NAMALWA (cell line): ENCODE measurements around the gene ITLN1.
"Not testable (repeated sequence)": the region's sequence is repeated elsewhere in the genome, so short reads cannot be mapped to it uniquely, and the experiment has no call there.

Source experiments
- DNase-seq: peaks from one replicate; pipeline ENCODE4 v3.0.0-alpha.2; 2015; ENCODE audit warnings: low spot score

Gene ITLN1

GRCh38 chr1:160883581-160884513, 1.1 kb downstream of the ITLN1 start:
- DNase-seq = no peak

GRCh38 chr1:160882582-160882981, 2.4 kb downstream of the ITLN1 start:
- DNase-seq = no peak

- not testable (repeated sequence) for DNase-seq
Measured at GRCh38 chr1:160881264-160881663, 3.7 kb downstream of the ITLN1 start.

- no peak for DNase-seq
Measured at GRCh38 chr1:160880216-160880615, 4.8 kb downstream of the ITLN1 start.

GRCh38 chr1:160879056-160879455, 5.9 kb downstream of the ITLN1 start:
- no peak for DNase-seq

- DNase-seq = peak; percentile 60
Measured at GRCh38 chr1:160877221-160877620, 7.8 kb downstream of the ITLN1 start.

- DNase-seq = no peak
Measured at GRCh38 chr1:160876311-160876710, 8.7 kb downstream of the ITLN1 start.

GRCh38 chr1:160875591-160875990, 9.4 kb downstream of the ITLN1 start:
- not testable (repeated sequence) for DNase-seq

- DNase-seq = no peak
Measured at GRCh38 chr1:160874935-160875334, 10.0 kb downstream of the ITLN1 start.

GRCh38 chr1:160868141-160868540, 16.8 kb downstream of the ITLN1 start:
- DNase-seq = no peak

- not testable (repeated sequence) for DNase-seq
Measured at GRCh38 chr1:160867651-160868050, 17.3 kb downstream of the ITLN1 start.

GRCh38 chr1:160866695-160867260, 18.2 kb downstream of the ITLN1 start:
- no peak for DNase-seq

GRCh38 chr1:160866001-160866694, 18.8 kb downstream of the ITLN1 start:
- DNase-seq = no peak

- no peak for DNase-seq
Measured at GRCh38 chr1:160865337-160865736, 19.6 kb downstream of the ITLN1 start.

GRCh38 chr1:160864173-160864572, 20.8 kb downstream of the ITLN1 start:
- no peak for DNase-seq

- DNase-seq = no peak
Measured at GRCh38 chr1:160863774-160864131, 21.2 kb downstream of the ITLN1 start.

- no peak for DNase-seq
Measured at GRCh38 chr1:160863061-160863773, 21.8 kb downstream of the ITLN1 start.

GRCh38 chr1:160862203-160863060, 22.5 kb downstream of the ITLN1 start, which contains the start of gene CD244:
Gene CD244, minus strand, starts transcription at chr1:160862887. Its CDS starts 210 bp downstream, at chr1:160862677.
- no peak for DNase-seq

GRCh38 chr1:160860840-160861505, 24.0 kb downstream of the ITLN1 start:
- no peak for DNase-seq

- DNase-seq = no peak
Measured at GRCh38 chr1:160859166-160859565, 25.8 kb downstream of the ITLN1 start.

GRCh38 chr1:160858507-160858906, 26.5 kb downstream of the ITLN1 start:
- no peak for DNase-seq
